MG63 (cell line): ENCODE results near the gene CCL7. TPM values are rescaled to one million over a fixed set of nuclear protein-coding genes. Genes with fewer than 3 reads are reported as not detected.

Source experiments
- DNase-seq: peaks from one replicate; pipeline ENCODE4 v3.0.0-alpha.2; 2020
- H3K27me3 ChIP-seq: fragments of 250-450 bp; sonication (Bioruptor Pico); 2 replicates; pipeline ENCODE4 v1.5.1; 2020; ENCODE audit warnings: mild to moderate bottlenecking, moderate library complexity
- H3K36me3 ChIP-seq: fragments of 250-450 bp; sonication (Bioruptor Pico); 2 replicates; pipeline ENCODE4 v1.5.1; 2020; ENCODE audit warnings: mild to moderate bottlenecking, moderate library complexity
- H3K4me3 ChIP-seq: fragments of 250-450 bp; sonication (Bioruptor Pico); 2 replicates; pipeline ENCODE4 v1.5.1; 2020; ENCODE audit warnings: mild to moderate bottlenecking, moderate library complexity
- H3K9me3 ChIP-seq: fragments of 250-450 bp; sonication (Bioruptor Pico); 2 replicates; pipeline ENCODE4 v1.5.1; 2020; ENCODE audit warnings: mild to moderate bottlenecking, moderate library complexity
- total RNA-seq: library from RNA; depleted of rRNA; stranded (reverse); fragments of >200 nt; shearing (Covaris generic); gene quantifications from 2 replicates; pipeline ENCODE4 v1.2.3, GENCODE V29; 2014; ENCODE audit warnings: low replicate concordance

The CCL7 gene
- total RNA-seq, 1 experiment from 2014 or later, result not detected

GRCh38 chr17:34257299-34257985 is 12.6 kb upstream of the CCL7 start:
- DNase-seq, result no peak

GRCh38 chr17:34257986-34258326 is 12.1 kb upstream of the CCL7 start:
- Histone ChIP-seq H3K36me3 (no peaks in the 10 kb centered on the region), H3K9me3 (no peaks in the 10 kb centered on the region), H3K4me3 (no peak overlapping the region), H3K27me3 (no peaks in the 10 kb centered on the region)
- no peak for DNase-seq

More at GRCh38 chr17:34257299-34257985, 12.6 kb upstream of the CCL7 start:
- Histone ChIP-seq H3K36me3 (no peaks in the 10 kb centered on the region), H3K4me3 (no peak overlapping the region), H3K9me3 (no peaks in the 10 kb centered on the region), H3K27me3 (no peaks in the 10 kb centered on the region)

- no peaks in the 10 kb centered on the region for H3K36me3 ChIP-seq
Measured at GRCh38 chr17:34259146-34259545, 10.9 kb upstream of the CCL7 start.

GRCh38 chr17:34260861-34261260 is 9.2 kb upstream of the CCL7 start:
- Histone ChIP-seq H3K36me3 (no peaks in the 10 kb centered on the region), H3K4me3 (no peak overlapping the region), H3K27me3 (no peaks in the 10 kb centered on the region), H3K9me3 (no peaks in the 10 kb centered on the region)
- DNase-seq, result no peak

More at GRCh38 chr17:34259146-34259545, 10.9 kb upstream of the CCL7 start:
- Histone ChIP-seq H3K4me3 (no peak overlapping the region), H3K9me3 (no peaks in the 10 kb centered on the region), H3K27me3 (no peaks in the 10 kb centered on the region)
- DNase-seq, result peak; percentile 63

- Histone ChIP-seq H3K4me3 (no peak overlapping the region), H3K36me3 (no peaks in the 10 kb centered on the region)
Measured at GRCh38 chr17:34261568-34262337, 8.3 kb upstream of the CCL7 start.

GRCh38 chr17:34265711-34266110 is 4.3 kb upstream of the CCL7 start:
- H3K4me3 ChIP-seq, result no peak overlapping the region
- no peak for DNase-seq
- no peaks in the 10 kb centered on the region for H3K27me3 ChIP-seq

More at GRCh38 chr17:34261568-34262337, 8.3 kb upstream of the CCL7 start:
- no peaks in the 10 kb centered on the region for H3K9me3 ChIP-seq
- no peaks in the 10 kb centered on the region for H3K27me3 ChIP-seq
- DNase-seq, result no peak

GRCh38 chr17:34275881-34276280 is 5.9 kb downstream of the CCL7 start:
- no peaks in the 10 kb centered on the region for H3K9me3 ChIP-seq
- H3K4me3 ChIP-seq, result no peak overlapping the region
- H3K27me3 ChIP-seq, result no peaks in the 10 kb centered on the region
- peak; percentile 46 for DNase-seq
- no peaks in the 10 kb centered on the region for H3K36me3 ChIP-seq

More at GRCh38 chr17:34265711-34266110, 4.3 kb upstream of the CCL7 start:
- peaks cover 2% of the 10 kb centered on the region; the same call in 1 of the 2 replicates for H3K9me3 ChIP-seq
- no peaks in the 10 kb centered on the region for H3K36me3 ChIP-seq

GRCh38 chr17:34276826-34277225 is 6.8 kb downstream of the CCL7 start:
- H3K4me3 ChIP-seq, result no peak overlapping the region
- DNase-seq, result no peak
- H3K9me3 ChIP-seq, result no peaks in the 10 kb centered on the region
- no peaks in the 10 kb centered on the region for H3K36me3 ChIP-seq
- H3K27me3 ChIP-seq, result no peaks in the 10 kb centered on the region; the same call in 1 of the 2 replicates

GRCh38 chr17:34283571-34283970 is 13.6 kb downstream of the CCL7 start:
- Histone ChIP-seq H3K9me3 (no peaks in the 10 kb centered on the region), H3K4me3 (no peak overlapping the region), H3K27me3 (no peaks in the 10 kb centered on the region; the same call in 1 of the 2 replicates), H3K36me3 (no peaks in the 10 kb centered on the region)
- no peak for DNase-seq

GRCh38 chr17:34285286-34285792 is 15.3 kb downstream of the CCL7 start, which contains the start of gene CCL11:
TSS of gene CCL11 (plus strand) at chr17:34285742. CDS start at chr17:34285809, 67 bp downstream.
- H3K27me3 ChIP-seq, result no peaks in the 10 kb centered on the region; the same call in 1 of the 2 replicates

GRCh38 chr17:34287875-34288274 is 17.9 kb downstream of the CCL7 start:
- Histone ChIP-seq H3K9me3 (no peaks in the 10 kb centered on the region), H3K27me3 (no peaks in the 10 kb centered on the region), H3K4me3 (no peak overlapping the region), H3K36me3 (no peaks in the 10 kb centered on the region)
- DNase-seq, result no peak

More at GRCh38 chr17:34285286-34285792, 15.3 kb downstream of the CCL7 start, which contains the start of gene CCL11:
- no peaks in the 10 kb centered on the region for H3K36me3 ChIP-seq
- no peak for DNase-seq
- no peak within 1 kb of the TSS for H3K4me3 ChIP-seq
- no peaks in the 10 kb centered on the region for H3K9me3 ChIP-seq

- Histone ChIP-seq H3K9me3 (no peaks in the 10 kb centered on the region), H3K4me3 (no peak overlapping the region), H3K27me3 (no peaks in the 10 kb centered on the region), H3K36me3 (no peaks in the 10 kb centered on the region)
- DNase-seq, result no peak
Measured at GRCh38 chr17:34290586-34290985, 20.6 kb downstream of the CCL7 start.

GRCh38 chr17:34291721-34292348 is 21.8 kb downstream of the CCL7 start:
- no peak for DNase-seq
- H3K9me3 ChIP-seq, result no peaks in the 10 kb centered on the region

GRCh38 chr17:34299027-34299426 is 29.0 kb downstream of the CCL7 start:
- DNase-seq, result no peak
- H3K27me3 ChIP-seq, result no peaks in the 10 kb centered on the region
- H3K9me3 ChIP-seq, result no peaks in the 10 kb centered on the region
- no peaks in the 10 kb centered on the region for H3K36me3 ChIP-seq
- no peak overlapping the region for H3K4me3 ChIP-seq

More at GRCh38 chr17:34291721-34292348, 21.8 kb downstream of the CCL7 start:
- no peak overlapping the region for H3K4me3 ChIP-seq
- no peaks in the 10 kb centered on the region for H3K27me3 ChIP-seq
- H3K36me3 ChIP-seq, result no peaks in the 10 kb centered on the region

- H3K27me3 ChIP-seq, result no peaks in the 10 kb centered on the region
- DNase-seq, result peak; percentile 23
- H3K4me3 ChIP-seq, result no peak overlapping the region
- no peaks in the 10 kb centered on the region for H3K36me3 ChIP-seq
- no peaks in the 10 kb centered on the region for H3K9me3 ChIP-seq
Measured at GRCh38 chr17:34299956-34300577, 30.0 kb downstream of the CCL7 start.

GRCh38 chr17:34300652-34301370 is 30.8 kb downstream of the CCL7 start:
- no peaks in the 10 kb centered on the region for H3K36me3 ChIP-seq
- H3K9me3 ChIP-seq, result no peaks in the 10 kb centered on the region
- no peak overlapping the region for H3K4me3 ChIP-seq
- H3K27me3 ChIP-seq, result no peaks in the 10 kb centered on the region
- peak; percentile 13 for DNase-seq
